Adrenal gland (tissue), 5 donors: ENCODE measurements around the gene PPP1R14B.

Experiments
- POLR2A ChIP-seq, 2 donors: fragments of 450-650 bp; IDR thresholded peaks; one replicate each; pipeline ENCODE4 v1.6.1; 2017; ENCODE audit warnings: antibody characterized with exemption in 2 of 2, mild to moderate bottlenecking in 2 of 2, moderate library complexity in 1 of 2
- TF ChIP-seq, protein P1 (sequence below), 6 experiments: fragments of 450-650 bp in 4 of 6; fragments of 200-600 bp in 2 of 6; sonication (generic) in 1 of 6; IDR thresholded peaks; 1 replicate in 5 of 6; 2 replicates in 1 of 6; pipeline versions ENCODE4 v1.5.1 to v1.8.0; 2016 to 2021; ENCODE audit warnings: antibody characterized with exemption in 6 of 6, mild to moderate bottlenecking in 2 of 6, moderate library complexity in 1 of 6
- donor health status: DM: no; HTN: no; CAD: no.

DNA sequence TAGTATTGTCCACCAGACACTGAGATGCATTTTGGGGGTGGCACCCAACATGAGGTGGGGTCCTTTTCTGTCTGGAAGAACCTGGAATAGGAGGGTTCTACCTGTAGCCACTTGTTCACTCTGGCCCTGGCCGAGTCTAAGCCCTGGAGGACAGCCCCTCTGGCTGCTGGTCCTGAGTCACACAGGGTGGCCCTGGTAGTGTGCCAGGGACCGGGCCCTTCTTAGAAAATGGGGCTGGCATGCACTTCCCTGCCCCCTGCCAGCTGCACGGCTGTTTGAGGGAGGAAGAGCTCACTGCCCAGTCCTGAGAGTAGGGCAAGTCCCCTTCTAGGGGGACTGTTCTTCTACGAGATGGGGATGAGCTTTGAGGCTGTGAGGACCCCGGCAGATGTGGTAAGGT lies 6.7 kb upstream of the PPP1R14B start:
- TF ChIP-seq, protein P1, sequence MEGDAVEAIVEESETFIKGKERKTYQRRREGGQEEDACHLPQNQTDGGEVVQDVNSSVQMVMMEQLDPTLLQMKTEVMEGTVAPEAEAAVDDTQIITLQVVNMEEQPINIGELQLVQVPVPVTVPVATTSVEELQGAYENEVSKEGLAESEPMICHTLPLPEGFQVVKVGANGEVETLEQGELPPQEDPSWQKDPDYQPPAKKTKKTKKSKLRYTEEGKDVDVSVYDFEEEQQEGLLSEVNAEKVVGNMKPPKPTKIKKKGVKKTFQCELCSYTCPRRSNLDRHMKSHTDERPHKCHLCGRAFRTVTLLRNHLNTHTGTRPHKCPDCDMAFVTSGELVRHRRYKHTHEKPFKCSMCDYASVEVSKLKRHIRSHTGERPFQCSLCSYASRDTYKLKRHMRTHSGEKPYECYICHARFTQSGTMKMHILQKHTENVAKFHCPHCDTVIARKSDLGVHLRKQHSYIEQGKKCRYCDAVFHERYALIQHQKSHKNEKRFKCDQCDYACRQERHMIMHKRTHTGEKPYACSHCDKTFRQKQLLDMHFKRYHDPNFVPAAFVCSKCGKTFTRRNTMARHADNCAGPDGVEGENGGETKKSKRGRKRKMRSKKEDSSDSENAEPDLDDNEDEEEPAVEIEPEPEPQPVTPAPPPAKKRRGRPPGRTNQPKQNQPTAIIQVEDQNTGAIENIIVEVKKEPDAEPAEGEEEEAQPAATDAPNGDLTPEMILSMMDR (IDR thresholded peaks at IDR 0.05): no peak
- no peak for TF ChIP-seq POLR2A (IDR thresholded peaks at IDR 0.05)
